HEK293 (cell line): ENCODE results near the gene SLC40A1.

Experiments
- CTCF ChIA-PET: fragments of 350-600 bp; formaldehyde crosslinking; extraction: SDS; loops from one replicate; lab custom pipeline; 2021; ENCODE audit warnings: antibody characterized with exemption; lab: Yijun Ruan, JAX
- POLR2A ChIA-PET: fragments of 300-600 bp; formaldehyde crosslinking; extraction: SDS; loops from one replicate; lab custom pipeline; 2020; ENCODE audit warnings: antibody characterized with exemption, inconsistent platforms; lab: Yijun Ruan, JAX
- H3K27ac ChIP-seq: fragments of 200-500 bp; sonication (Bioruptor generic); 2 replicates; pipeline ENCODE4 v1.5.1; 2014; ENCODE audit warnings: low read depth, low read length, control low read depth, inconsistent platforms; ENCODE audit errors: extremely low read depth
- H3K36me3 ChIP-seq, 2 experiments: fragments of 200-500 bp in 1 of 2; sonication (Bioruptor generic) in 1 of 2; 1 replicate in 1 of 2; 2 replicates in 1 of 2; pipeline ENCODE4 v1.5.1; 2014 to 2017; ENCODE audit warnings: inconsistent platforms in 2 of 2, low read length in 2 of 2; ENCODE audit not compliant: control insufficient read depth in 2 of 2, insufficient read depth in 1 of 2
- H3K4me1 ChIP-seq: fragments of 200-500 bp; sonication (Bioruptor generic); 2 replicates; pipeline ENCODE4 v1.5.1; 2014; ENCODE audit warnings: mild to moderate bottlenecking, low read length, inconsistent platforms; ENCODE audit not compliant: control insufficient read depth, insufficient read depth
- H3K4me3 ChIP-seq: 2 replicates; pipeline ENCODE4 v1.5.1; 2011; ENCODE audit warnings: low read depth, mild to moderate bottlenecking, control low read depth, low read length, moderate library complexity
- H3K9me3 ChIP-seq: fragments of 200-500 bp; sonication (Bioruptor generic); 2 replicates; pipeline ENCODE4 v1.5.1; 2014; ENCODE audit warnings: low read depth, low read length, inconsistent platforms; ENCODE audit not compliant: control insufficient read depth, insufficient read depth
- ELK4 ChIP-seq: IDR thresholded peaks from 2 replicates; pipeline ENCODE4 v1.6.1; 2011; ENCODE audit warnings: mild to moderate bottlenecking, low read depth, low read length, borderline replicate concordance
- GLI2 ChIP-seq: fragments of 450-650 bp; formaldehyde crosslinking; IDR thresholded peaks from 2 replicates; pipeline ENCODE4; 2017; ENCODE audit warnings: missing biosample characterization, missing genetic modification characterization, low read depth, borderline replicate concordance
- SCRT2 ChIP-seq: fragments of 450-650 bp; formaldehyde crosslinking; IDR thresholded peaks from 2 replicates; pipeline ENCODE4 v1.5.1; 2016; ENCODE audit warnings: missing biosample characterization, missing genetic modification characterization
- TSHZ1 ChIP-seq: fragments of 450-650 bp; formaldehyde crosslinking; IDR thresholded peaks from 2 replicates; pipeline ENCODE4 v1.5.1; 2016; ENCODE audit warnings: missing biosample characterization, missing genetic modification characterization, borderline replicate concordance
- WT1 ChIP-seq: fragments of 450-650 bp; formaldehyde crosslinking; IDR thresholded peaks from 2 replicates; pipeline ENCODE4 v1.5.1; 2016; ENCODE audit warnings: missing biosample characterization, missing genetic modification characterization
- ZBTB17 ChIP-seq: fragments of 450-650 bp; formaldehyde crosslinking; IDR thresholded peaks from 2 replicates; pipeline ENCODE4 v1.5.1; 2016; ENCODE audit warnings: missing biosample characterization, missing genetic modification characterization
- ZFHX2 ChIP-seq: fragments of 450-650 bp; formaldehyde crosslinking; conservative IDR thresholded peaks from 2 replicates; pipeline ENCODE4 v1.5.1; 2016; ENCODE audit warnings: missing biosample characterization, missing genetic modification characterization
- ZIC2 ChIP-seq: fragments of 450-650 bp; formaldehyde crosslinking; IDR thresholded peaks from 2 replicates; pipeline ENCODE4 v1.5.1; 2016; ENCODE audit warnings: missing biosample characterization, missing genetic modification characterization
- ZNF114 ChIP-seq: fragments of 450-650 bp; formaldehyde crosslinking; IDR thresholded peaks from 2 replicates; pipeline ENCODE4 v1.5.0; 2017; ENCODE audit warnings: missing biosample characterization, missing genetic modification characterization
- ZNF202 ChIP-seq: fragments of 450-650 bp; formaldehyde crosslinking; IDR thresholded peaks from 2 replicates; pipeline ENCODE4 v1.5.1; 2016; ENCODE audit warnings: missing biosample characterization, missing genetic modification characterization, borderline replicate concordance
- ZNF24 ChIP-seq: fragments of 450-650 bp; formaldehyde crosslinking; IDR thresholded peaks from 2 replicates; pipeline ENCODE4 v1.5.1; 2016; ENCODE audit warnings: missing biosample characterization, missing genetic modification characterization
- ZNF266 ChIP-seq: fragments of 450-650 bp; formaldehyde crosslinking; IDR thresholded peaks from 2 replicates; pipeline ENCODE4 v1.5.1; 2016; ENCODE audit warnings: missing biosample characterization, missing genetic modification characterization, low read depth
- ZNF280C ChIP-seq: fragments of 450-650 bp; formaldehyde crosslinking; IDR thresholded peaks from 2 replicates; pipeline ENCODE4 v1.5.1; 2016; ENCODE audit warnings: missing biosample characterization, missing genetic modification characterization
- ZNF302 ChIP-seq: fragments of 450-650 bp; formaldehyde crosslinking; IDR thresholded peaks from 2 replicates; pipeline ENCODE4 v1.5.1; 2016; ENCODE audit warnings: missing biosample characterization, missing genetic modification characterization, low read depth
- ZNF324 ChIP-seq: fragments of 450-650 bp; formaldehyde crosslinking; IDR thresholded peaks from 2 replicates; pipeline ENCODE4 v1.5.1; 2016; ENCODE audit warnings: missing biosample characterization, missing genetic modification characterization
- ZNF354C ChIP-seq: fragments of 450-650 bp; formaldehyde crosslinking; IDR thresholded peaks from 2 replicates; pipeline ENCODE4 v1.5.1; 2016; ENCODE audit warnings: missing biosample characterization, missing genetic modification characterization, low read depth, borderline replicate concordance
- ZNF398 ChIP-seq: fragments of 450-650 bp; formaldehyde crosslinking; IDR thresholded peaks from 2 replicates; pipeline ENCODE4 v1.5.1; 2017; ENCODE audit warnings: missing biosample characterization, missing genetic modification characterization
- ZNF473 ChIP-seq: fragments of 450-650 bp; formaldehyde crosslinking; IDR thresholded peaks from 2 replicates; pipeline ENCODE4 v1.5.1; 2017; ENCODE audit warnings: missing biosample characterization, missing genetic modification characterization
- ZNF501 ChIP-seq: fragments of 450-650 bp; formaldehyde crosslinking; IDR thresholded peaks from 2 replicates; pipeline ENCODE4 v1.5.1; 2016; ENCODE audit warnings: missing biosample characterization, missing genetic modification characterization
- ZNF514 ChIP-seq: fragments of 450-650 bp; formaldehyde crosslinking; IDR thresholded peaks from 2 replicates; pipeline ENCODE4 v1.5.1; 2016; ENCODE audit warnings: missing biosample characterization, missing genetic modification characterization
- ZNF544 ChIP-seq: fragments of 450-650 bp; formaldehyde crosslinking; IDR thresholded peaks from 2 replicates; pipeline ENCODE4 v1.5.0; 2017; ENCODE audit warnings: missing biosample characterization, missing genetic modification characterization
- ZNF558 ChIP-seq: fragments of 450-650 bp; formaldehyde crosslinking; IDR thresholded peaks from 2 replicates; pipeline ENCODE4 v1.5.1; 2016; ENCODE audit warnings: missing biosample characterization, missing genetic modification characterization
- ZNF596 ChIP-seq: fragments of 450-650 bp; IDR thresholded peaks from 2 replicates; pipeline ENCODE4 v1.5.0; 2018; ENCODE audit warnings: missing biosample characterization, mild to moderate bottlenecking, missing genetic modification characterization, moderate library complexity
- ZNF629 ChIP-seq: fragments of 450-650 bp; formaldehyde crosslinking; IDR thresholded peaks from 2 replicates; pipeline ENCODE4 v1.5.1; 2017; ENCODE audit warnings: missing biosample characterization, missing genetic modification characterization
- ZSCAN16 ChIP-seq: fragments of 450-650 bp; formaldehyde crosslinking; IDR thresholded peaks from 2 replicates; pipeline ENCODE4 v1.5.1; 2016; ENCODE audit warnings: missing biosample characterization, missing genetic modification characterization
- ZXDB ChIP-seq: fragments of 450-650 bp; formaldehyde crosslinking; IDR thresholded peaks from 2 replicates; pipeline ENCODE4 v1.5.1; 2016; ENCODE audit warnings: missing biosample characterization, missing genetic modification characterization

Gene SLC40A1

GRCh38 chr2:189528617-189529016 is 52.0 kb downstream of the SLC40A1 start (continued):
- TF ChIP-seq ZNF24 (tag by site-specific recombination): no peak
- no peak for TF ChIP-seq ZSCAN16 (tag by site-specific recombination)
- no peak for TF ChIP-seq ZNF544
- no peak for TF ChIP-seq ZIC2 (tag by site-specific recombination)
- no peak for TF ChIP-seq SCRT2
- TF ChIP-seq ZNF398 (tag by site-specific recombination): no peak
- TF ChIP-seq ZNF202 (tag by site-specific recombination): no peak
- TF ChIP-seq TSHZ1 (tag by site-specific recombination): no peak

- TF ChIP-seq ZNF354C (tag by site-specific recombination) (no peak), ZNF473 (no peak), ZNF629 (no peak), WT1 (tag by site-specific recombination) (no peak), ZNF280C (no peak), ZNF596 (tag by site-specific recombination) (no peak), ZNF266 (tag by site-specific recombination) (no peak), ZXDB (no peak), ZNF302 (tag by site-specific recombination) (no peak), ZNF324 (tag by site-specific recombination) (no peak), ZBTB17 (tag by site-specific recombination) (no peak), ZNF501 (tag by site-specific recombination) (no peak), ZNF514 (tag by site-specific recombination) (no peak), ELK4 (no peak), ZNF544 (no peak), ZNF558 (no peak), ZFHX2 (tag by site-specific recombination) (no peak), GLI2 (tag by site-specific recombination) (no peak), ZNF114 (tag by site-specific recombination) (no peak)
- Histone ChIP-seq H3K36me3 (no peaks in the 10 kb centered on the region), H3K27ac (no peak overlapping the region), H3K9me3 (no peaks in the 10 kb centered on the region), H3K4me1 (no peaks in the 10 kb centered on the region), H3K4me3 (no peak overlapping the region)
- POLR2A ChIA-PET: no interaction called here
- CTCF ChIA-PET: interaction anchor here (0.6 kb wide), 2 partner anchors 52 to 434 kb away, joined by 3 read pairs; no protein-coding TSS in a partner anchor
Measured at GRCh38 chr2:189527812-189528592, 52.6 kb downstream of the SLC40A1 start.
